Brain microvascular endothelial cell (primary cell): ENCODE results near the gene PRKN.
A peak's percentile ranks its signal among the peaks of the same experiment; 100 is the strongest.

Experiments used
- DNase-seq: peaks from one replicate; pipeline ENCODE4 v3.0.0-alpha.2; 2020
- H3K27ac ChIP-seq: fragments of 250-450 bp; sonication (Bioruptor Pico); 2 replicates; pipeline ENCODE4 v1.5.1; 2020; ENCODE audit warnings: mild to moderate bottlenecking, moderate library complexity
- H3K27me3 ChIP-seq: fragments of 250-450 bp; sonication (Bioruptor Pico); replicated peaks from 2 replicates; pipeline ENCODE4 v1.5.1; 2020; ENCODE audit warnings: mild to moderate bottlenecking
- H3K36me3 ChIP-seq: fragments of 250-450 bp; sonication (Bioruptor Pico); replicated peaks from 2 replicates; pipeline ENCODE4 v1.5.1; 2020; ENCODE audit warnings: mild to moderate bottlenecking
- H3K4me3 ChIP-seq: 2 replicates; pipeline ENCODE4 v1.5.1; 2011; ENCODE audit warnings: low read depth, mild to moderate bottlenecking, control low read depth, low read length, moderate library complexity
- CTCF ChIP-seq: IDR thresholded peaks from 2 replicates; pipeline ENCODE4 v1.5.1; 2011; ENCODE audit warnings: low read depth, mild to moderate bottlenecking, moderate library complexity, low read length, control low read depth, inconsistent platforms; ENCODE audit errors: missing control alignments
- in situ Hi-C: cut with HindIII; loops from 2 replicates; pipeline ENCODE4 v1.10.0; 2017; ENCODE audit warnings: low sequenced_read_pairs, low pct_ligation_motif_present

PRKN gene

DNA sequence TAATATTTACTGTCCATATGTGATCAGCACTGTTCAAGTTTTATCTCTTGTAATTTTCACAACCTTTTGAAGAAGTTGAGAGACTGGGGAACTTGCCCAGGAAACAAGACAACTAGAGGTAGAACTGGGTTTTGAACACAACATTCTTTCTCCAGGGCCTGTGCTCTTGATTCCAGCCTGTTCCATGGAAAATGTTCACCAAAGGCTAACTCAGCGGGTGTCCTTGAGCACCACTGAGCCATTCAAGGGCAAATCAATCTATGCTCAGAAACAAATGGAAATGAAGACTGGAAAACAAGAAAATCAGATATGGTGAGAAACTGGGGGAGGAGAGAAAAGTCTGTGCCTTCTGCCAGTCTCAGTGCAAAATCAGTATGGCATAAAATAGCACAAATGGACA is 771.5 kb downstream of the PRKN start:
- in situ Hi-C loops, result no loop called here
- H3K36me3 ChIP-seq, result no peaks in the 10 kb centered on the region

DNA sequence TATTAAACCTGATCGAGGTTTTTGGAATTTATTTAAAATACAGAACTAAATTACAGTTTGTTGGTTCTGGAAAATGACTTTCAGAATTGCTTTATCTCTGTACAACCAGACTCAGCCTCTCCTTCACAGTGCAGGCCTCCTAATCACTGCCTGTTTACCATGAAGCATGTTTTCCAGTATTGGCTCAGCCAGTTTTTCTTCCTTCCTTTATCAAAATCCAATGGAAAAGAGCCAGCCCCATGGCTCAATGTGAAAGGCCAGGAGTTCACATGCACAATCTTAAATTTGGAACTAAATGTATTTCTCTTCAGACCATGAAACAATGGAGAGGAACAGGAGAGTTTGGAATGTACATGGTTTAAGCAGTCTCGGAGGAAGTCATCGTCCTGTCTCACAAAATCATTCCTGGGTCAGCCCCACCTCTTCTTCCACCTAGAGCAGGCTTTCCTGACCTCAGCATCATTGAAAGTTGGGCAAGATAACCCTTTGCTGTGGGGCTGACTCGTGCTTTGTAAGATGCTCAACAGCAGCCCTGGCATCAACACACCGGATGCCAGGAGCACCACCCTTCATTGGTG is 772.8 kb downstream of the PRKN start:
- in situ Hi-C loops, result no loop called here
- Histone ChIP-seq H3K4me3 (no peak overlapping the region), H3K27me3 (no peaks in the 10 kb centered on the region), H3K27ac (no peak overlapping the region), H3K36me3 (no peaks in the 10 kb centered on the region)
- no peak for TF ChIP-seq CTCF
- DNase-seq, result no peak

More for the DNA sequence above, 771.5 kb downstream of the PRKN start:
- H3K27ac ChIP-seq, result no peak overlapping the region
- no peak for DNase-seq
- no peak overlapping the region for H3K4me3 ChIP-seq
- TF ChIP-seq CTCF, result no peak
- H3K27me3 ChIP-seq, result no peaks in the 10 kb centered on the region

GRCh38 chr6:161954077-161954476 is 773.5 kb downstream of the PRKN start:
- no peak for DNase-seq
- Histone ChIP-seq H3K36me3 (no peaks in the 10 kb centered on the region), H3K27me3 (no peaks in the 10 kb centered on the region), H3K27ac (no peak overlapping the region), H3K4me3 (no peak overlapping the region)
- no peak for TF ChIP-seq CTCF
- in situ Hi-C loops, result no loop called here

DNA sequence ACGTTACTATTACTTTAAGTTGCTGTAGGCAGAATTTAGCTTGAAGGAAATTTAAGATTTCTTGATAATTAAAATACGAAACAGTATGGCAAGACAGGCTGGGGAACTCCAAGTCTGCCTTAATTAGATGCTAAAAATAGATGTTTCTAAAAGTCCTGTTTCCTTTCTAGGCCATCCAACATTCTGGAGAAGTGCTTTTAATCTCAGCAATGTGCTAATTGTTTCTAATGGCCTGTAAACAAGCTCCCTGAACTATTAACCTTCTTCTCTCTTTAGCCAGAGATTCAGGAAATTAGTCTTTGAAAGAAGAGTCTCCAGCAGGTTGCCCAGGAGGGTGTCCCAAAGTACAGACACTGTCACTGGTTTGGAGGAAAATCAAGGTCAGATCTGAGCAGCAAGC is 776.4 kb downstream of the PRKN start:
- in situ Hi-C loops, result no loop called here
- Histone ChIP-seq H3K4me3 (no peak overlapping the region), H3K36me3 (no peaks in the 10 kb centered on the region), H3K27ac (no peak overlapping the region), H3K27me3 (no peaks in the 10 kb centered on the region)
- DNase-seq, result no peak
- TF ChIP-seq CTCF, result no peak

- TF ChIP-seq CTCF, result no peak
- H3K36me3 ChIP-seq, result no peaks in the 10 kb centered on the region
- no peak overlapping the region for H3K27ac ChIP-seq
- no peaks in the 10 kb centered on the region for H3K27me3 ChIP-seq
- H3K4me3 ChIP-seq, result no peak overlapping the region
- DNase-seq, result peak; percentile 16
- in situ Hi-C loops, result no loop called here
These were observed 778.0 kb downstream of the PRKN start for GRCh38 chr6:161949531-161949930.

GRCh38 chr6:161948462-161948861 is 779.1 kb downstream of the PRKN start:
- Histone ChIP-seq H3K4me3 (no peak overlapping the region), H3K36me3 (no peaks in the 10 kb centered on the region), H3K27ac (no peak overlapping the region), H3K27me3 (no peaks in the 10 kb centered on the region)
- TF ChIP-seq CTCF, result no peak
- in situ Hi-C loops, result no loop called here
- no peak for DNase-seq
